NCI-H1105 treated with DMSO at 0.1 percent for 48 hours (cell line): ENCODE data around the gene SOX11.
"Not testable (repeated sequence)": the region's sequence is repeated elsewhere in the genome, so short reads cannot be mapped to it uniquely, and the experiment has no call there.

Experiments used
- DNase-seq: peaks from one replicate; lab custom pipeline; 2025; lab: John Stamatoyannopoulos, UW

Gene SOX11

GRCh38 chr2:5691985-5692529, at the start of gene SOX11:
SOX11 (plus strand) TSS chr2:5692384; CDS start chr2:5692722, 338 bp downstream.
- DNase-seq: peak; percentile 76

- DNase-seq: not testable (repeated sequence)
These were observed 39.5 kb upstream of the SOX11 start for GRCh38 chr2:5652734-5653133.

- not testable (repeated sequence) for DNase-seq
These were observed 38.4 kb upstream of the SOX11 start for GRCh38 chr2:5653756-5654155.

DNA sequence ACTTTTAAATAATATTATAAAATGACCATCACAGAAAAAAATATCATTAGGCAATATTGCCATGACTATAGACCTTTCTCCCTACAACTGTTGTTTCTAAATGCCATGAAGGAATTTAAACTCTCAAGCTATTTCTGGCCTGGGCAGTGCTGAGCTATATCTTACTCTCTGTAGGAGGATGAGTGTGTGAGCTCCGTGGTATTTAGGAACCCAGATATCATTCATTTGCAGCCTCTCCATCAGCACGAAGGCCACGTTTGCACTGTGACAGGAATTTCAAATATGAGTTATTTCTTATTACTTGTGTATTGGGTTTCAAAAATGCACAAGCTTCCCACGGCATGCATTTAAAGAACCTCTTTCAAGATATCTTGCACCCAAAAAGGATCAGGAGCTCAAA, 35.0 kb upstream of the SOX11 start:
- no peak for DNase-seq

GRCh38 chr2:5660591-5660990, 31.6 kb upstream of the SOX11 start:
- DNase-seq: no peak

DNA sequence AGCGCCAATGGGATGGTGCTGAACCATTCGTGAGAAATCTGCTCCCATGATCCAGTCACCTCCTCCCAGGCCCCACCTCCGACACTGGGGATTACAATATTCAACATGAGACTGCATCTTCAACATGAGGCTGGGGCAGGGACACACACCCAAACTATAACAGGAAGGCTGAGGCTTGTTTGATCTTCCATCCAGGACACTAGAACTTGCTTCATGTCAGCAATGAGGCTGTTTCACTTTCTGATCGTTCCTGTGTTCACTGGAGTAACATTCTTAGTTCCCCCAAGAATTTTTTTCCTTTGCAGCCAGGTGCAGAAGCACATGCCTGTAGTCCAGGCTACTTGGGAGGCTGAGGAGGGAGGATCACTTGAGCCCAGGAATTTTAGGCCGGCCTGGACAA, 30.8 kb upstream of the SOX11 start:
- no peak for DNase-seq

- no peak for DNase-seq
These were observed 27.9 kb upstream of the SOX11 start for GRCh38 chr2:5664278-5664681.

- no peak for DNase-seq
These were observed 27.1 kb upstream of the SOX11 start for GRCh38 chr2:5665066-5665465.

DNA sequence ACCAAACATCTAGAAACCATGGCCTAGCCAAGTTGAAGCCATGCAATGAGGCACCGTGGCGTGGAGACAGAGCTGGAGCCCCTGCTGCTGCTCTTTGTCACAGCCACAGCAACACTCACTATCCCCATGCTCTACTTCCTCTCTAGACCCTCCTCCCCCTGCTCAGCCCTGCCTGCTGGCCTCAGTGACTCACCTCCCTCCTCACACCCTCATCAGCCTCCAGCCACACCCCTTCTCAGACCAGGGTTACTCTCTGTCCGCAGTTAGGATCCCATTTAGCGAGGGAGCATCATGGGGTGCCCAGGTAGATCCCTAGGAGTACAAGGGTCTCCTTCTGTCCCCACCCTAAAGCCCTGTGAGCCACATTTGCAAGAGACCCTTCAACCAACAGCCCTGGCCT, 25.4 kb upstream of the SOX11 start:
- no peak for DNase-seq

DNA sequence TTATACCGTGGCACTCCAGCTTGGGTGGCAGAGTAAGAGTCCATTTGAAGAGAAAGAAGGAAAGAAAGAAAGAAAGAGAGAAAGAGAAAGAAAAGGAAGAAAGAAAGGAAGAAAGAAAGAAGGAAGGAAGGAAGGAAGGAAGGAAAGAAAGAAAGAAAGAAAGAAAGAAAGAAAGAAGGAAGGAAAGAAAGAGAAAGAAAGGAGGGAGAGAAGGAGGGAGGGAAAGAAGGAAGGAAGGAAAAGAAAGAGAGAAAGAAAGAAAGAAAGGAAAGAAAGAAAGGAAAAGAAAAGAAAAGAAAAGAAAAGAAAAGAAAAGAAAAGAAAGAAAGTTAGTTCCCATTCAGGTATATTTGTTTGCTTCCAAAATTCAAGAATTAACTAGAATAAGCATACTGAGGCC, 24.5 kb upstream of the SOX11 start:
- DNase-seq: not testable (repeated sequence)

DNA sequence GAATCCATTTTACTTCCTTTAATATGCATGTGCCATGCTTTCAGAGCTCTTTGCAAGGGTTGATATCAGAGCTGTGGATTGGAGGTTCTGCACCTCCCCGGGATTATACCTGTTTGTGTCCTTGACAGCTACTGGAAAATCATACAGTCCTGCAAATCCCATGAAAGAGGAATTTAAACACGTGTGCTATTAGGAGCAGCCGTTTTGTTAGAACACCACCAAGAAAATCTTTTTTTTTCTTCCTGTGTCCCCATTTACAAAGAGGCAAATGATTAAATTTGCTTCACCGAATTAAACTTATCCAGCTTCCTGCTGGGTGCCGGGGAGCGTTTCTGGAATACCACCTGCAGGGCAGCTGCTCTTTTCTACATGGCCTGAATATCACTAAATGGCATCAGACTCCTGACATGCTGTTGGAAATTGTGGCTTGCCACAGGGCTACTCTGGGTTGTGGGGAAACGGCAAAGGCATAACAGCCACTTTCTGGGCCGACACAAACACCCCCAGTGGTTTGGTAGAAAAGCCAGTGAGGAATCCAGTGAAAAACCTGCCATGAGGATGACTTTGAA, 23.4 kb upstream of the SOX11 start:
- DNase-seq: no peak

- no peak for DNase-seq
These were observed 19.4 kb upstream of the SOX11 start for GRCh38 chr2:5672749-5673144.

- DNase-seq: peak; percentile 55
These were observed 18.8 kb upstream of the SOX11 start for GRCh38 chr2:5673145-5674025.

GRCh38 chr2:5674026-5674340, 18.2 kb upstream of the SOX11 start:
- DNase-seq: no peak

DNA sequence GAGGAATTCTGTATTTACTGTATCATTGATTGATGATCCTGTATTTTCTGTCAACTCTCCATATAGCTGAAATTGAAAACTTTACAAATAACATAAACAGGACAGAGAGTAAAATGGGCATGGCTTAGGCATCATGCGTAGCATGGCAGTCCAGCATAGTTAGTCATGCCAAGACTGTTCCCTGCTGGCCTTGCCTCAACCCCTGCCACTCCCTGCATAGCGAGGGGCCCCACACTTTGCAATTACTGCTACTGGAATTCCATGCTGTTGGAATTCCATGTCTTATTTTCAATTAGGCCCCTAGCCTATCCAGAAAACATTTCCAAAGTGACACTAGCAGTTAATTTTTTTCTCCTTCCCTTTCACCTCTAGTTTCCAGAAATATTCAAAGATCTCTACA, 15.1 kb upstream of the SOX11 start:
- no peak for DNase-seq

DNA sequence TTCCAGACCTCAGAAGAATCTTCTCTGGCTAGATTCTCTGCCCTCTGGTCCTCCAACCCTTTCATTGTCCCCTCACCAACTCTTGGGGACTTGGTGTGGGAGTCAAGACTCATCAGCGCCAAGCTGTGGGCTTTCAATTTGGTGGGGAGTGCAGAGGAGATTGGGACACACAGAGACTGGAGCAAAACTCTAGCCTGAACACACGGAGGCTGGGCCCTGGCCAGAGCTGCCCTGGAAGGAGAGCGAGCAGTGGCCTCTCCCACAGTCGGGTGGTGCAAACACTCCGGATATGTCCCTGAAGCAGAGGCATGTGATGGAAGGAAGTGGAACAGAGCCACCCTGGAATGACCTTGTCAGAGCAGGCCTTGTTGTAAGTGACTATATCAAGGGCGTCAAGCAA, 8.7 kb upstream of the SOX11 start:
- DNase-seq: no peak

- DNase-seq: peak; percentile 36
These were observed 7.0 kb upstream of the SOX11 start for GRCh38 chr2:5685225-5685624.

GRCh38 chr2:5686068-5686467, 6.1 kb upstream of the SOX11 start:
- no peak for DNase-seq

DNA sequence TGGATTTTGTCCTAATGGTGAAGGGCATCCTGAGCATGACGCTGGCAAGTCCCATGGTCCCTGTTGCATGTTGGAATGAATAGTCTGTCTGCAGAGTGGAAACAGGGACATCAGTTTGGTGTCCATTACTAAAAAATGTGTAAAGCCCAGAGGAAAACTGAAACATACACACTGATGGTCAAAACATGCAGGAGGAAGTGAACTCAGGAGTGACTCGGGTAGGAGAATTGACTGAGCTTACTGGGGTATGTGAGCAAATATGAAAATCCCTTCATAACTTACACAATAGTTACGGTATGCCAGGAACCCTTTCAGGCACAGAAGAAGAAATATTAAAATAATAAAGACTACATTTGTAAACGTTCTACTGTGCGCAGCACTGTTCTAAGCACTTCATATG, 5.6 kb upstream of the SOX11 start:
- DNase-seq: no peak

GRCh38 chr2:5689750-5690149, 2.4 kb upstream of the SOX11 start:
- DNase-seq: no peak

DNA sequence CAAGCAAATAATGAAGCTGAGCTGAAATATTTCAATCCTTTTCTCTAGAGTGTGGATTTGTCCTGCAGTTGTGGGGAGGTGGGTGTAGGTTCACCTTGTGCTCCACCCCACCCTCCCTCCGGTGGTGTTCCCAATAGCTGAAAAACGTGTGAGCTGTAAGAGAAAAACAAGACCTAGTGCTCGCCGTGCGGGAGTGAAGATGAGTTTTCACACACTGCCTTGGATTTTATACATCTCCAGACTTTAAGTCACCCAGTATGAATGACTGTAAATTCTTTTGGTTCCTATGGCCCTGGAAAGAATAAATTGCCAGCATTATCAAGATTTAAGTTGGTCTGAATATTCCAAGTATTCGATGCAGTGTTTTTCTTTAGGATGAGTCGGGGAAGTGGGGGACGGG, 1.9 kb upstream of the SOX11 start:
- DNase-seq: no peak

- DNase-seq: no peak
These were observed 1.4 kb upstream of the SOX11 start for GRCh38 chr2:5690718-5691220.

GRCh38 chr2:5691221-5691984, 781 bp upstream of the SOX11 start:
- no peak for DNase-seq
